OCI-LY1 (cell line): ENCODE results near the gene PARN.

Source experiments
- H2AFZ ChIP-seq: fragments of 200-600 bp; sonication (generic), shearing (Covaris generic); 2 replicates; pipeline ENCODE4 v1.6.0; 2014; ENCODE audit warnings: antibody characterized with exemption, mild to moderate bottlenecking, low read length
- H3F3A ChIP-seq: fragments of 200-600 bp; sonication (generic), shearing (Covaris generic); 2 replicates; pipeline ENCODE4 v1.6.0; 2014; ENCODE audit warnings: mild to moderate bottlenecking, antibody characterized with exemption, low read length, moderate library complexity; ENCODE audit not compliant: insufficient read depth
- H3K27ac ChIP-seq: fragments of 200-600 bp; sonication (generic); 2 replicates; pipeline ENCODE4 v1.5.1; 2014; ENCODE audit warnings: low read length, mixed run types, mild to moderate bottlenecking, low read depth; ENCODE audit not compliant: poor library complexity, severe bottlenecking
- H3K27me3 ChIP-seq: fragments of 200-600 bp; sonication (generic); 2 replicates; pipeline ENCODE4 v1.6.0; 2014; ENCODE audit warnings: antibody characterized with exemption, mild to moderate bottlenecking, low read length, moderate library complexity; ENCODE audit not compliant: insufficient read depth
- H3K36me3 ChIP-seq: fragments of 200-600 bp; sonication (generic); 2 replicates; pipeline ENCODE4 v1.6.1; 2014; ENCODE audit warnings: mild to moderate bottlenecking, antibody characterized with exemption, low read length, moderate library complexity, mixed read lengths; ENCODE audit not compliant: insufficient read depth
- H3K4me1 ChIP-seq: fragments of 200-600 bp; sonication (generic); 2 replicates; pipeline ENCODE4 v1.5.1; 2014; ENCODE audit warnings: mild to moderate bottlenecking, low read length, moderate library complexity; ENCODE audit not compliant: insufficient read depth, severe bottlenecking
- H3K4me2 ChIP-seq: fragments of 200-600 bp; sonication (generic), shearing (Covaris generic); 2 replicates; pipeline ENCODE4 v1.6.1; 2014; ENCODE audit warnings: low read length
- H3K4me3 ChIP-seq: fragments of 200-600 bp; sonication (generic); 2 replicates; pipeline ENCODE4 v1.5.1; 2014; ENCODE audit warnings: low read length, low read depth, mild to moderate bottlenecking, mixed read lengths; ENCODE audit not compliant: poor library complexity, severe bottlenecking
- H3K79me2 ChIP-seq: fragments of 200-600 bp; shearing (Covaris generic); 2 replicates; pipeline ENCODE4 v1.6.1; 2016; ENCODE audit warnings: mixed run types, low read length, mixed read lengths; ENCODE audit not compliant: insufficient read depth
- H3K9ac ChIP-seq: fragments of 200-600 bp; sonication (generic), shearing (Covaris generic); 2 replicates; pipeline ENCODE4 v1.6.1; 2014; ENCODE audit warnings: mild to moderate bottlenecking, low read length, mixed read lengths
- H3K9me2 ChIP-seq: fragments of 200-600 bp; sonication (generic), shearing (Covaris generic); 2 replicates; pipeline ENCODE4 v1.6.1; 2014; ENCODE audit warnings: low read depth, mild to moderate bottlenecking, low read length, mixed read lengths
- H3K9me3 ChIP-seq: fragments of 200-600 bp; shearing (Covaris generic); 2 replicates; pipeline ENCODE4 v1.6.1; 2014; ENCODE audit warnings: low read length, mixed read lengths
- H4K20me1 ChIP-seq: fragments of 200-600 bp; sonication (generic), shearing (Covaris generic); 2 replicates; pipeline ENCODE4 v1.6.0; 2016; ENCODE audit warnings: mild to moderate bottlenecking, low read length; ENCODE audit not compliant: insufficient read depth
- CTCF ChIP-seq: fragments of 200-600 bp; sonication (generic), shearing (Covaris generic); IDR thresholded peaks from 2 replicates; pipeline ENCODE4 v1.5.1; 2017; ENCODE audit warnings: mild to moderate bottlenecking, antibody characterized with exemption, low read length, moderate library complexity, mixed read lengths
- EZH2 ChIP-seq: fragments of 200-600 bp; sonication (generic), shearing (Covaris generic); IDR thresholded peaks from 2 replicates; pipeline ENCODE4 v1.8.0; 2017; ENCODE audit warnings: borderline replicate concordance, mixed run types, mild to moderate bottlenecking, antibody characterized with exemption, low read length, moderate library complexity, mixed read lengths

The PARN gene

GRCh38 chr16:14483819-14484385 is 146.2 kb downstream of the PARN start:
- peaks cover 60% of the 10 kb centered on the region for H3K36me3 ChIP-seq
- H3K4me3 ChIP-seq = no peak overlapping the region
- H3K4me1 ChIP-seq = peaks cover 5% of the 10 kb centered on the region
- no peak overlapping the region for H3K27ac ChIP-seq
- H3K4me2 ChIP-seq = no peak overlapping the region
- no peaks in the 10 kb centered on the region for H3K27me3 ChIP-seq
- TF ChIP-seq EZH2 (no peak), CTCF (no peak)
- H3F3A ChIP-seq = no peaks in the 10 kb centered on the region
- no peak overlapping the region for H2AFZ ChIP-seq
- no peaks in the 10 kb centered on the region for H3K79me2 ChIP-seq
- no peaks in the 10 kb centered on the region for H4K20me1 ChIP-seq
- no peak overlapping the region for H3K9ac ChIP-seq
- H3K9me3 ChIP-seq = peaks cover 6% of the 10 kb centered on the region; the same call in 1 of the 2 replicates
- no peaks in the 10 kb centered on the region for H3K9me2 ChIP-seq

GRCh38 chr16:14476183-14476582 is 153.9 kb downstream of the PARN start:
- H4K20me1 ChIP-seq = no peaks in the 10 kb centered on the region
- no peak overlapping the region for H3K4me2 ChIP-seq
- no peak overlapping the region for H3K4me3 ChIP-seq
- H3K36me3 ChIP-seq = peaks cover 41% of the 10 kb centered on the region
- H3F3A ChIP-seq = no peaks in the 10 kb centered on the region; the same call in 1 of the 2 replicates
- no peaks in the 10 kb centered on the region for H3K9me2 ChIP-seq
- no peak for TF ChIP-seq EZH2
- no peak for TF ChIP-seq CTCF
- no peaks in the 10 kb centered on the region for H3K79me2 ChIP-seq
- peaks cover 9% of the 10 kb centered on the region; the same call in 1 of the 2 replicates for H3K9me3 ChIP-seq
- no peak overlapping the region for H2AFZ ChIP-seq
- H3K27ac ChIP-seq = no peak overlapping the region
- peaks cover 10% of the 10 kb centered on the region for H3K4me1 ChIP-seq
- no peaks in the 10 kb centered on the region for H3K27me3 ChIP-seq
- H3K9ac ChIP-seq = no peak overlapping the region

- Histone ChIP-seq H3K9ac (no peak overlapping the region), H3K36me3 (peaks cover 40% of the 10 kb centered on the region), H3K79me2 (no peaks in the 10 kb centered on the region), H3K4me1 (peaks cover 10% of the 10 kb centered on the region), H3K9me2 (no peaks in the 10 kb centered on the region), H4K20me1 (no peaks in the 10 kb centered on the region), H3F3A (no peaks in the 10 kb centered on the region; the same call in 1 of the 2 replicates), H3K4me2 (no peak overlapping the region), H3K27me3 (no peaks in the 10 kb centered on the region), H3K9me3 (peaks cover 9% of the 10 kb centered on the region; the same call in 1 of the 2 replicates), H2AFZ (no peak overlapping the region), H3K4me3 (no peak overlapping the region), H3K27ac (no peak overlapping the region)
- TF ChIP-seq EZH2 (no peak), CTCF (no peak)
Observed at GRCh38 chr16:14475370-14476139, 154.5 kb downstream of the PARN start.
